CD4-positive, alpha-beta T cell treated with Interferon alpha-2 for 1 hour (primary cell): ENCODE measurements around the gene APOL1.
"Not testable (repeated sequence)": the region's sequence is repeated elsewhere in the genome, so short reads cannot be mapped to it uniquely, and the experiment has no call there.

Experiments used
- DNase-seq, 2 donors: peaks; one replicate each; pipeline ENCODE4 v3.0.0-alpha.2; 2020 to 2022

The APOL1 gene

GRCh38 chr22:36271951-36272350 lies 19.0 kb downstream of the APOL1 start:
- DNase-seq = not testable (repeated sequence)

- DNase-seq = no peak
These were observed 21.6 kb downstream of the APOL1 start for GRCh38 chr22:36274531-36274930.

- peak; percentile 70 to 75 for DNase-seq
These were observed 24.8 kb downstream of the APOL1 start for GRCh38 chr22:36277482-36278291.

- DNase-seq = no peak
These were observed 26.3 kb downstream of the APOL1 start for GRCh38 chr22:36279219-36279666.

GRCh38 chr22:36280379-36280778 lies 27.4 kb downstream of the APOL1 start:
- DNase-seq = no peak

GRCh38 chr22:36281781-36282327 lies 28.9 kb downstream of the APOL1 start:
- no peak for DNase-seq

- no peak for DNase-seq
These were observed 29.4 kb downstream of the APOL1 start for GRCh38 chr22:36282328-36282831.

- DNase-seq = no peak
These were observed 31.2 kb downstream of the APOL1 start for GRCh38 chr22:36284171-36284571.

- DNase-seq = no peak
These were observed 32.1 kb downstream of the APOL1 start for GRCh38 chr22:36285017-36285416.

GRCh38 chr22:36285545-36285944 lies 32.6 kb downstream of the APOL1 start:
- no peak for DNase-seq

- peak; percentile 58 to 69 for DNase-seq
These were observed 33.4 kb downstream of the APOL1 start for GRCh38 chr22:36286096-36286957.

- DNase-seq = no peak
These were observed 35.1 kb downstream of the APOL1 start for GRCh38 chr22:36287881-36288515.

- DNase-seq = no peak
These were observed 35.9 kb downstream of the APOL1 start for GRCh38 chr22:36288571-36289405.

GRCh38 chr22:36289406-36289870 lies 36.5 kb downstream of the APOL1 start:
- no peak for DNase-seq

GRCh38 chr22:36289948-36290371 lies 37.0 kb downstream of the APOL1 start:
- DNase-seq = peak; percentile 44 to 71

- not testable (repeated sequence) for DNase-seq
These were observed 37.6 kb downstream of the APOL1 start for GRCh38 chr22:36290391-36291075.

GRCh38 chr22:36291831-36292740 lies 39.2 kb downstream of the APOL1 start:
- no peak for DNase-seq

GRCh38 chr22:36292823-36293530 lies 40.0 kb downstream of the APOL1 start:
- DNase-seq = no peak

GRCh38 chr22:36293606-36294292 lies 40.8 kb downstream of the APOL1 start:
- DNase-seq = no peak
